BLaER1 treated with 17β-estradiol and CSF1 and Interleukin-3, amounts not matched to agents 10 nM and 100 nM (cell line): ENCODE data around the gene ARHGDIB.

Source experiments
- H3K27ac ChIP-seq, 11 experiments: shearing (Covaris generic); formaldehyde crosslinking; 2 replicates each; pipeline ENCODE4 v1.8.1; 2022
- H3K27me3 ChIP-seq, 11 experiments: shearing (Covaris generic); formaldehyde crosslinking; 2 replicates each; pipeline ENCODE4 v1.8.1; 2022
- H3K36me3 ChIP-seq, 11 experiments: shearing (Covaris generic); formaldehyde crosslinking; 2 replicates each; pipeline ENCODE4 v1.8.1; 2022
- H3K4me1 ChIP-seq, 10 experiments: shearing (Covaris generic); formaldehyde crosslinking; 2 replicates each; pipeline ENCODE4 v1.8.1; 2022
- H3K4me2 ChIP-seq, 11 experiments: shearing (Covaris generic); formaldehyde crosslinking; 2 replicates each; pipeline ENCODE4 v1.8.1; 2022
- H3K4me3 ChIP-seq, 10 experiments: shearing (Covaris generic); formaldehyde crosslinking; 2 replicates each; pipeline ENCODE4 v1.8.1; 2022
- H3K9ac ChIP-seq, 11 experiments: shearing (Covaris generic); formaldehyde crosslinking; 2 replicates each; pipeline ENCODE4 v1.8.1; 2022
- H3K9me3 ChIP-seq, 11 experiments: shearing (Covaris generic); formaldehyde crosslinking; replicated peaks in 1 of 11; 2 replicates each; pipeline ENCODE4 v1.8.1; 2022
- H4K20me1 ChIP-seq, 11 experiments: shearing (Covaris generic); formaldehyde crosslinking; 2 replicates each; pipeline ENCODE4 v1.8.1; 2022
- Cebpa-rat ChIP-seq, 11 experiments: shearing (Covaris generic); IDR thresholded peaks; 2 replicates each; pipeline ENCODE4 v1.8.1; 2022

Gene ARHGDIB

DNA sequence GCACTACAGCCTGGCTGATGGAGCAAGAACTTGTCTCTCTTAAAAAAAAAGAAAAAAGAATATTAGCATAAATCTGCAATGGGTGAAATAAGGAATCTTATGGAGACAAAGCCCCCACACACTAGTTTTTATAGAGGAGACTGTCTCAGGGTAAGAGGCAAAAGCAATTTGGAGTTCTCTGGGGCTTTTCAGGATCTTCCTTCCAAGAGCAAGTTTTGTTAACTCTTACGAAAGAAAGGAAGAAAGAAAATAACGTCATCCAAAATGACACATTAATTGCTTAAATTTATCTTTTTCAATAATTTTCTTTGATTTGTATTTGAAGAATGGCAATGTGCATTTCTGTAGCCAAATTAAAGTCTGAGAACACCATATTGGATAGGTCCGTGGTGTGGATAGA, 15.3 kb upstream of the ARHGDIB start:
- no peak for TF ChIP-seq Cebpa-rat (IDR thresholded peaks at IDR 0.05)
- no peaks in the 10 kb centered on the region for H4K20me1 ChIP-seq
- H3K9ac ChIP-seq, result no peak overlapping the region
- H3K4me3 ChIP-seq, result no peak overlapping the region
- peaks cover 9 to 69% (median 26%) of the 10 kb centered on the region in 10 experiments for H3K4me1 ChIP-seq
- H3K36me3 ChIP-seq, result no peaks in the 10 kb centered on the region
- H3K27ac ChIP-seq, result no peak overlapping the region
- H3K9me3 ChIP-seq, result no peaks in the 10 kb centered on the region
- no peaks in the 10 kb centered on the region for H3K27me3 ChIP-seq
- peak overlapping the region in 1 of 11 experiments; percentile 15; a peak in 1 of 22 replicates for H3K4me2 ChIP-seq

DNA sequence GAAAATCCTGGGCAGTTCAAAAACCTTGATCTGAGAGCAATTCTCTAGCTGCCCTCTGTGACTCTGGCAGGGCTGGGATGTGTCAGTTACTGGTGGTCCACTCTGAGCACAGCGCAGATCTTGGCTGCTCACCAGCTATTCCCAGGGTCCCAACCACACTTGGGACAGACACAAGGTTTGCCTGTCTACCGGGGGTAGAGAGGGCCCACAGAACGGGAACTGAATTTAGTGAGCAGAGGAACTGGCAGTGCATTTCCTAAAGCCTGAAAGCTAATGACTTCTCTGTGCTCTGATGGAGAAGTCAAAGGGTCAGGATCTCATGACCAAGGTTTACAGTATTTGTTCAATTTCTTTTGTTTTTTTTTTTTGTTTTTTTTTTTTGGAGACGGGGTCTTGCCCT, 14.1 kb upstream of the ARHGDIB start:
- Histone ChIP-seq H3K9ac (no peak overlapping the region), H3K4me2 (peak overlapping the region in 2 of 11 experiments; percentile 31 to 49; a peak in 3 of 22 replicates), H3K27me3 (no peaks in the 10 kb centered on the region), H3K4me3 (no peak overlapping the region), H3K27ac (no peak overlapping the region), H3K9me3 (peaks cover 0 to 3% (median 0%) of the 10 kb centered on the region in 11 experiments; a peak in 4 of 22 replicates), H3K36me3 (no peaks in the 10 kb centered on the region), H3K4me1 (peaks cover 0 to 60% (median 14%) of the 10 kb centered on the region in 10 experiments; a peak in 16 of 20 replicates), H4K20me1 (no peaks in the 10 kb centered on the region)
- no peak for TF ChIP-seq Cebpa-rat (IDR thresholded peaks at IDR 0.05)

DNA sequence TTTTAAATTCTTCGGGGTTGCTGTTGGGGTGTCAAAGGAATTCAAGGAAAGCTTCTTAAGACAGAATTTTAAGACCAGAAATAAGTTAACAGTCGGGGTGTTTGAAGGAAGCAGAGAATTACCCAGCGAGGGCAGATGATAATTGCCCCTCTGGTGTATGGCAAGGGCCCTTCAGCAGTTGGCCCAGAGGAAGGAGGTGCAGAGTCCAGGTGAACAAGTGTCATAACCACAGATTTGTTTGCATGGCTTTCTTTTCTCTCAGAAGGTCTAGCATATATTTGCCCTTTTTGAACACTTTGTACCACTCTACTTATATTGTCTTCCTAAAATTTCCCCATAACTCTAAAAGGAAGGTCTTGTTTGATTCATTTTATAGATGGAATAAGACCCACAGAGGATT, 13.2 kb upstream of the ARHGDIB start:
- H3K4me3 ChIP-seq, result no peak overlapping the region
- TF ChIP-seq Cebpa-rat (IDR thresholded peaks at IDR 0.05), result no peak
- H3K27me3 ChIP-seq, result no peaks in the 10 kb centered on the region

DNA sequence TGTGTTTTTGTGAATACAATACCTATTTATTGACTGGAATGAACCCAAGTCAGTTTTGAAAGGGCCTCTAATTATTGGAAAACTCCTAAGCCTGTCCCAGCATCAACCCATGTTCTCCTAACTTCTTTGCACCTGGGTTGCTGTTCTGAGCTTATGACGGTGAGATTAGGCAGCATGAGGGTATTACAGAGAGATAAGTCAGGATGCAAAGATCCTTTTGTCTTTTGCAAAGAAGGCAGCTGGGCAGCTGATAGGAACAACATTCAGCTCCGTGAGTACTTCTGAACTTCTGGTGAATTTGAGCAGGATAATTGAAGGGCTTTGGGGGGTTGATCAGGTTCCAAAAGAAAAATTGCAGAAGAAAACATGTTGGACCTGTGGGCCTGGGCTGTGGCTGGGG, 11.4 kb upstream of the ARHGDIB start, which contains the start of gene PDE6H:
Gene PDE6H (plus strand): TSS at position 227 of the 400 bp plus-strand sequence. CDS start 4,971 bp downstream, outside the sequence.
- Histone ChIP-seq H3K4me3 (no peak within 1 kb of the TSS), H3K4me1 (peaks cover 0 to 61% (median 4%) of the 10 kb centered on the region in 10 experiments; a peak in 8 of 20 replicates), H3K36me3 (no peaks in the 10 kb centered on the region), H4K20me1 (no peaks in the 10 kb centered on the region), H3K9me3 (peaks cover 0 to 9% (median 0%) of the 10 kb centered on the region in 11 experiments; a peak in 5 of 22 replicates), H3K27me3 (no peaks in the 10 kb centered on the region), H3K9ac (no peak within 1 kb of the TSS), H3K4me2 (peak within 1 kb of the TSS in 2 of 11 experiments; percentile 33 to 38; a peak in 4 of 22 replicates), H3K27ac (no peak within 1 kb of the TSS)
- no peak for TF ChIP-seq Cebpa-rat (IDR thresholded peaks at IDR 0.05)

More for the DNA sequence above, 13.2 kb upstream of the ARHGDIB start:
- H4K20me1 ChIP-seq, result no peaks in the 10 kb centered on the region
- H3K4me2 ChIP-seq, result no peak overlapping the region; a peak in 1 of 22 replicates
- H3K4me1 ChIP-seq, result peaks cover 0 to 55% (median 6%) of the 10 kb centered on the region in 10 experiments; a peak in 16 of 20 replicates
- H3K9ac ChIP-seq, result no peak overlapping the region
- peaks cover 0 to 9% (median 0%) of the 10 kb centered on the region in 11 experiments; a peak in 5 of 22 replicates for H3K9me3 ChIP-seq
- no peak overlapping the region for H3K27ac ChIP-seq
- H3K36me3 ChIP-seq, result no peaks in the 10 kb centered on the region

DNA sequence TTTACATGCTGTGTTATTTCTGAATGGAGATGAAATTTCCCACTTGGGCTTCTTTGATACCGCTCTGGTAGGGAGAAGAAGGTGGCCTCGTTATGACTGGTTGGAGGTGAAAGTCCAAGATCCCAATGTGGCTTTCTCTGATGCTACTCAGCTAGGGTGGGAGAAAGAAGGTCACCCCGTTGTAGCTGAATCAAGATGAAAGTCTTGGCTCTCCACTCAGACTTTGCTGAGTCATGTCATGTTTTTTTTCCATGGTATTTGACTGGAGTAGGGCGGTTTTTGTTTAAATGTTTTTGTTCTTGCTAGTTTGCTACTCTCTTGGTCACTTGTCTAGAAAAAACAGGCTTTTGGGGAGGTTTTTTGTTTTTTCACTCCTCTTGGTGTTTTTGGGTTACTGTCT, 9.1 kb upstream of the ARHGDIB start:
- H3K4me3 ChIP-seq, result no peak overlapping the region
- H3K36me3 ChIP-seq, result no peaks in the 10 kb centered on the region
- TF ChIP-seq Cebpa-rat (IDR thresholded peaks at IDR 0.05), result no peak
- no peaks in the 10 kb centered on the region for H4K20me1 ChIP-seq
- no peaks in the 10 kb centered on the region for H3K27me3 ChIP-seq
- H3K9me3 ChIP-seq, result peaks cover 0 to 9% (median 0%) of the 10 kb centered on the region in 11 experiments; a peak in 5 of 22 replicates
- no peak overlapping the region for H3K27ac ChIP-seq
- H3K4me1 ChIP-seq, result peaks cover 0 to 56% (median 4%) of the 10 kb centered on the region in 10 experiments; a peak in 8 of 20 replicates
- H3K9ac ChIP-seq, result no peak overlapping the region
- no peak overlapping the region for H3K4me2 ChIP-seq

DNA sequence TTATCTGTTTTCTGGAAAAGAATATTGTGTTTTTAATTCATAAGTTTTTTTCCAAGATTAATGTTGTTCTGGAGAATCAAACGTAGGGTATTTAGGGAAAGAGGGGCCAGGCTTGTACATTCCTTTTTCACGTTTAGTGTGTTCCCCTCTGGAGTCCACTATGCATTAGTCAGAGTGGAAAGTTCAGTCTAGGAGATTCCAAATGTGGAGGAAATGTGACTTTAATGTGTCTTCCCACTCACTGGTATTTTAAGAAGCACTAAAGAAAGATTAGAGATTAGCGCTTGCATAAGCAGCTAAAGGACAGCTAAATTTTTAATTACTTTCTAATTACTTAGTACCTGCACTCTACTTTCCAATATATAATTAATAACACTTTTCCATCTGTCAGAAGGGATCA, 7.1 kb upstream of the ARHGDIB start:
- Histone ChIP-seq H3K9ac (no peak overlapping the region), H3K36me3 (no peaks in the 10 kb centered on the region), H4K20me1 (no peaks in the 10 kb centered on the region), H3K4me3 (no peak overlapping the region), H3K27me3 (no peaks in the 10 kb centered on the region), H3K4me2 (peak overlapping the region in 1 of 11 experiments; percentile 61; a peak in 2 of 22 replicates), H3K4me1 (peaks cover 12 to 58% (median 18%) of the 10 kb centered on the region in 10 experiments), H3K9me3 (peaks cover 0 to 9% (median 0%) of the 10 kb centered on the region in 11 experiments; a peak in 5 of 22 replicates), H3K27ac (no peak overlapping the region)
- no peak for TF ChIP-seq Cebpa-rat (IDR thresholded peaks at IDR 0.05)

DNA sequence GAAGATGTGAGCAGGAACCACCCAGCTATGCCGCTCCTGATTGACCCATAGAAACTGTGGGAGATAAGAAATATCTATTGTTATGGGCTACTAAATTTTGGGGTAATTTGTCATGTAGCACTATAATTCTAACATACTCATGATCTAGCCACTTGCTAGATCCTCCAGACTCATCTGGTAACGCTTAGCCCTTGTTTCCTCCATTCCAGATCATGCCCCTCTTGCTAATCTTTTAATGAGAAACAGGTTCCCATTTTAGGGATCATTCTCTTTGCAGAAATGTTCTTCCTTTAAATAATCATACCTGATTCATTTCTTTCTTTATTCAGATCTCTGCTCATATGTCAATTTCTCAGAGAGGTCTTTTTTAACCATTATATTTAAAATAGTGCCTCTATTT, 3.8 kb upstream of the ARHGDIB start:
- no peaks in the 10 kb centered on the region for H3K36me3 ChIP-seq
- H3K27ac ChIP-seq, result no peak overlapping the region
- H4K20me1 ChIP-seq, result peaks cover 0 to 1% (median 0%) of the 10 kb centered on the region in 11 experiments; a peak in 4 of 22 replicates
- no peak overlapping the region for H3K9ac ChIP-seq
- no peaks in the 10 kb centered on the region for H3K27me3 ChIP-seq
- H3K4me2 ChIP-seq, result peak overlapping the region in 3 of 11 experiments; percentile 97 to 99 (median 98); a peak in 6 of 22 replicates
- TF ChIP-seq Cebpa-rat (IDR thresholded peaks at IDR 0.05), result no peak
- H3K9me3 ChIP-seq, result peaks cover 0 to 5% (median 0%) of the 10 kb centered on the region in 11 experiments; a peak in 5 of 22 replicates
- H3K4me1 ChIP-seq, result peaks cover 23 to 60% (median 30%) of the 10 kb centered on the region in 10 experiments
- no peak overlapping the region for H3K4me3 ChIP-seq

DNA sequence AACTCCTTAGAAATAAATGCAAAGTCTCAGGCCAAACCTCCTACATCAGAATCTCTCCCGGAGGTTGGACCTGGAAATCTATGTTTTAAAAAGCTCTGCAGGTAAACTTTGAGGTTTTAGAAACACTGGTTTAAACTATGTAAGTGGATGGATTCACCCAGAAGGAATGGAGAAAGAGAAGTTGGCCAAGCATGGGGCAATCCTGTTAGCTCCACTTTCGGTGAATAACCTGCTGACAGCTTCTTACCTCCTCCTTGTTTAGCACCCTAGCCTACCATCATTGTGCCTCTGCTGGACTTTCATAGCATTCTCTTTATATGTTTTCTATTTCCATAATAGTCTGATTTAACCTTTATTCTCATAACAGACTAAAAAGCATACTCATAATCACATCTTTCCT, 3.0 kb upstream of the ARHGDIB start:
- H3K27me3 ChIP-seq, result no peaks in the 10 kb centered on the region
- H3K27ac ChIP-seq, result peak overlapping the region in 7 of 11 experiments; percentile 0 to 95 (median 93); a peak in 7 of 22 replicates

DNA sequence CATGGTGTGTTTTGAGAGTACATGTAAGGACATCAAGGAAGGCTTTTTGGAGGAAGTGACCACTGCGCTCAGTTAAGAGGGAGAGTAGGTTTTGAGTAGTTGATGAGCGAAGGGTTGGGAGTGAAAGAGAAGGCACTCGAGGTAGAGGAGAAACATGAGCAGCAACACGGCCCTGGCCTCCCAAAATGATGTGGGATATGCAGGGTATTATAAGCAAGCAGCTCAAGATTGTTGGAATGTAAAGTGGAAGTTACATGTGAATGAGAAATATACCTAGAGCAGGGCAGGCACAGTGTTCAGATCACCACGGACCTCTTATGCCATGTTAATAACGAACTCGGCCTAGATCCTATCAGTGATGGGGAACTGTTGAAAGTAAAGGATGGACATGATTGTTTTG, 2.1 kb upstream of the ARHGDIB start:
- Histone ChIP-seq H4K20me1 (peaks cover 0 to 18% (median 8%) of the 10 kb centered on the region in 11 experiments; a peak in 17 of 22 replicates), H3K27me3 (no peaks in the 10 kb centered on the region), H3K4me1 (peaks cover 31 to 63% (median 39%) of the 10 kb centered on the region in 10 experiments), H3K4me3 (0 out of 20 replicates have a peak overlapping the region, but pooled peaks of 1 of the 10 experiments have one; percentile 93), H3K9ac (peak overlapping the region in 6 of 11 experiments; percentile 40 to 91 (median 82); a peak in 3 of 22 replicates), H3K27ac (peak overlapping the region; percentile 70 to 96 (median 92); a peak in 21 of 22 replicates), H3K36me3 (peaks cover 0 to 7% (median 0%) of the 10 kb centered on the region in 11 experiments; a peak in 4 of 22 replicates), H3K4me2 (peak overlapping the region; percentile 90 to 99 (median 98)), H3K9me3 (no peaks in the 10 kb centered on the region)
- no peak for TF ChIP-seq Cebpa-rat (IDR thresholded peaks at IDR 0.05)

More for the DNA sequence above, 3.0 kb upstream of the ARHGDIB start:
- H3K36me3 ChIP-seq, result peaks cover 0 to 5% (median 0%) of the 10 kb centered on the region in 11 experiments; a peak in 2 of 22 replicates
- peaks cover 25 to 64% (median 32%) of the 10 kb centered on the region in 10 experiments for H3K4me1 ChIP-seq
- H3K4me3 ChIP-seq, result no peak overlapping the region
- H3K4me2 ChIP-seq, result peak overlapping the region; percentile 90 to 99 (median 98); a peak in 18 of 22 replicates
- H3K9ac ChIP-seq, result no peak overlapping the region
- TF ChIP-seq Cebpa-rat (IDR thresholded peaks at IDR 0.05), result no peak
- H3K9me3 ChIP-seq, result no peaks in the 10 kb centered on the region
- peaks cover 0 to 9% (median 0%) of the 10 kb centered on the region in 11 experiments; a peak in 10 of 22 replicates for H4K20me1 ChIP-seq
